NCI-H2171 treated with DMSO at 0.1 percent for 48 hours (cell line): ENCODE results near the gene FNDC5.
A peak's percentile ranks its signal among the peaks of the same experiment; 100 is the strongest.

ENCODE experiments used
- DNase-seq: peaks from one replicate; lab custom pipeline; 2025; lab: John Stamatoyannopoulos, UW

Gene FNDC5

GRCh38 chr1:32884032-32884372 lies 13.3 kb upstream of the FNDC5 start:
- no peak for DNase-seq

GRCh38 chr1:32883338-32884031 lies 12.8 kb upstream of the FNDC5 start:
- peak; percentile 72 for DNase-seq

- peak; percentile 97 for DNase-seq
Measured at GRCh38 chr1:32881871-32882850, 11.4 kb upstream of the FNDC5 start.

GRCh38 chr1:32881291-32881690 lies 10.6 kb upstream of the FNDC5 start:
- no peak for DNase-seq

- no peak for DNase-seq
Measured at GRCh38 chr1:32878637-32879041, 7.9 kb upstream of the FNDC5 start.

- DNase-seq = peak; percentile 69
Measured at GRCh38 chr1:32878183-32878582, 7.5 kb upstream of the FNDC5 start.

GRCh38 chr1:32877211-32878110 lies 6.7 kb upstream of the FNDC5 start:
- peak; percentile 56 for DNase-seq

- peak; percentile 26 for DNase-seq
Measured at GRCh38 chr1:32876341-32877210, 5.9 kb upstream of the FNDC5 start.

GRCh38 chr1:32874860-32875752 lies 4.4 kb upstream of the FNDC5 start:
- no peak for DNase-seq

- DNase-seq = no peak
Measured at GRCh38 chr1:32873484-32873883, 2.8 kb upstream of the FNDC5 start.

- no peak for DNase-seq
Measured at GRCh38 chr1:32872192-32872460, 1.4 kb upstream of the FNDC5 start.

- DNase-seq = peak; percentile 51
Measured at GRCh38 chr1:32871364-32872191, 866 bp upstream of the FNDC5 start.

GRCh38 chr1:32869923-32870614 lies 643 bp downstream of the FNDC5 start:
- DNase-seq = no peak

- no peak for DNase-seq
Measured at GRCh38 chr1:32868806-32869455, 1.8 kb downstream of the FNDC5 start.

- no peak for DNase-seq
Measured at GRCh38 chr1:32868085-32868484, 2.6 kb downstream of the FNDC5 start.

GRCh38 chr1:32867671-32868070 lies 3.0 kb downstream of the FNDC5 start:
- no peak for DNase-seq

- no peak for DNase-seq
Measured at GRCh38 chr1:32867151-32867550, 3.6 kb downstream of the FNDC5 start.

GRCh38 chr1:32865639-32866405 lies 4.9 kb downstream of the FNDC5 start:
- no peak for DNase-seq
